Nephron progenitor cell (in vitro differentiated cells): ENCODE data around the gene CEACAM7.

Experiments
- DNase-seq: peaks from one replicate; pipeline ENCODE4 v3.0.0; 2021
- H3K27ac Mint-ChIP-seq: 2 replicates; pipeline ENCODE4 v1.8.0; 2021; ENCODE audit warnings: mild to moderate bottlenecking, moderate library complexity, mixed read lengths
- H3K27me3 Mint-ChIP-seq: 2 replicates; pipeline ENCODE4 v1.8.0; 2021; ENCODE audit warnings: mild to moderate bottlenecking, low read depth, mixed read lengths; ENCODE audit not compliant: poor library complexity
- H3K36me3 Mint-ChIP-seq: 2 replicates; pipeline ENCODE4 v1.8.0; 2021; ENCODE audit warnings: low read depth, mixed read lengths
- H3K4me1 Mint-ChIP-seq: 2 replicates; pipeline ENCODE4 v1.8.0; 2021; ENCODE audit warnings: mixed read lengths
- H3K4me3 Mint-ChIP-seq: 2 replicates; pipeline ENCODE4 v1.8.0; 2021; ENCODE audit warnings: mild to moderate bottlenecking, moderate library complexity, mixed read lengths
- H3K9me3 Mint-ChIP-seq: 2 replicates; pipeline ENCODE4 v1.8.0; 2021; ENCODE audit warnings: mild to moderate bottlenecking, moderate library complexity, mixed read lengths
- CTCF ChIP-seq: fragments of 200-600 bp; sonication (generic); IDR thresholded peaks from 2 replicates; pipeline ENCODE4 v1.5.0; 2021; ENCODE audit warnings: antibody characterized with exemption

CEACAM7 gene

GRCh38 chr19:41702171-41702651, 14.1 kb upstream of the CEACAM7 start:
- no peak for DNase-seq
- Mint-ChIP-seq H3K4me1 (no peaks in the 10 kb centered on the region), H3K9me3 (peaks cover 83% of the 10 kb centered on the region), H3K27ac (no peak overlapping the region), H3K36me3 (peaks cover 5% of the 10 kb centered on the region), H3K4me3 (no peak overlapping the region), H3K27me3 (peaks cover 13% of the 10 kb centered on the region)
- no peak for TF ChIP-seq CTCF

- Mint-ChIP-seq H3K36me3 (peaks cover 5% of the 10 kb centered on the region), H3K4me1 (no peaks in the 10 kb centered on the region), H3K4me3 (no peak overlapping the region), H3K27me3 (peaks cover 8% of the 10 kb centered on the region), H3K9me3 (peaks cover 84% of the 10 kb centered on the region), H3K27ac (no peak overlapping the region)
- DNase-seq: no peak
- no peak for TF ChIP-seq CTCF
These were observed 13.5 kb upstream of the CEACAM7 start for GRCh38 chr19:41701401-41702075.

GRCh38 chr19:41700381-41701195, 12.5 kb upstream of the CEACAM7 start:
- H3K36me3 Mint-ChIP-seq: no peaks in the 10 kb centered on the region
- no peak overlapping the region for H3K27ac Mint-ChIP-seq
- H3K27me3 Mint-ChIP-seq: peaks cover 8% of the 10 kb centered on the region
- peaks cover 85% of the 10 kb centered on the region for H3K9me3 Mint-ChIP-seq
- H3K4me1 Mint-ChIP-seq: no peaks in the 10 kb centered on the region
- no peak for DNase-seq
- H3K4me3 Mint-ChIP-seq: no peak overlapping the region
- no peak for TF ChIP-seq CTCF

GRCh38 chr19:41699968-41700323, 11.9 kb upstream of the CEACAM7 start:
- Mint-ChIP-seq H3K4me1 (no peaks in the 10 kb centered on the region), H3K9me3 (peaks cover 85% of the 10 kb centered on the region), H3K4me3 (no peak overlapping the region), H3K27ac (no peak overlapping the region), H3K36me3 (no peaks in the 10 kb centered on the region), H3K27me3 (peaks cover 8% of the 10 kb centered on the region)
- TF ChIP-seq CTCF: no peak
- DNase-seq: no peak

GRCh38 chr19:41699231-41699967, 11.3 kb upstream of the CEACAM7 start:
- no peaks in the 10 kb centered on the region for H3K4me1 Mint-ChIP-seq
- no peak overlapping the region for H3K4me3 Mint-ChIP-seq
- DNase-seq: no peak
- no peak for TF ChIP-seq CTCF
- H3K36me3 Mint-ChIP-seq: no peaks in the 10 kb centered on the region
- H3K27me3 Mint-ChIP-seq: peaks cover 8% of the 10 kb centered on the region
- H3K9me3 Mint-ChIP-seq: peaks cover 84% of the 10 kb centered on the region
- no peak overlapping the region for H3K27ac Mint-ChIP-seq
